NCI-H128 (cell line): ENCODE measurements around the gene ZNF644.

Source experiments
- DNase-seq: peaks from one replicate; lab custom pipeline; 2025; ENCODE audit not compliant: unreplicated experiment; lab: John Stamatoyannopoulos, UW

Gene ZNF644

GRCh38 chr1:90989302-90989701 is 32.5 kb downstream of the ZNF644 start:
- no peak for DNase-seq

DNA sequence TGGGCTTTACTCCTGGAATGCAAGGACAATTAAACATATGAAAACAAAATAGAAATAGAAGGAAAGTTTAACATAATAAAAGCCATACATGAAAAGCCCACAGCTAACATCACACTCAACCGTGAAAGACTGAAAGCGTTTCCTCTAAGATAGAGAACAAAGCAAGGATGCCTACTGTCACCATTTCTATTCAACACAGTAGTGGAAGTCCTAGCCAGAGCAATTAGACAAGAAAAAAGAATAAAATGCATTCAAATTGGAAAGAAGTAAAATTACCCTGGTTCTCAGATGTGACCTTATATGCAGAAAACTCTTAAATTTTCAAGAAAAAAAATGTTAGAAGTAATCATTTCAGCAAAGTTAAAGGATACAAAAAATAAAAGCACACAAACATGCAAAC is 34.0 kb downstream of the ZNF644 start:
- no peak for DNase-seq

DNA sequence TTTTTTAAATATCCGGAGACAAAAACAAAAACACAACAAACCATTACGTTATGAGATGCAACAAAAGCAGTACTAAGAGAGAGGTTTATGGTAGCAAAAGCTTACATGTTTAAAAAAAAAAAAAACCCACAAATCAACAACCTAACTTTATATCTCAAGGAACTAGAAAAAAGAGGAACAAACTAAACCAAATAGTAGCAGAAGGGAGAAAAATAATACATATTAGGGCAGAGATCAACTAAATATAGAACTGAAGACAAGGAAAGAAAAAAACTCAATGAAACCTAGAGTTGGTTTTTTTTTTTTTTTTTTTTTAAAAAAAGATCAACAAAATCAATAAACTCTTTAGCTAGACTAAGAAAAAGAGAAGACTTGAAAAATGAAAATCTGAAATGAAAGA is 34.9 kb downstream of the ZNF644 start:
- DNase-seq = no peak

DNA sequence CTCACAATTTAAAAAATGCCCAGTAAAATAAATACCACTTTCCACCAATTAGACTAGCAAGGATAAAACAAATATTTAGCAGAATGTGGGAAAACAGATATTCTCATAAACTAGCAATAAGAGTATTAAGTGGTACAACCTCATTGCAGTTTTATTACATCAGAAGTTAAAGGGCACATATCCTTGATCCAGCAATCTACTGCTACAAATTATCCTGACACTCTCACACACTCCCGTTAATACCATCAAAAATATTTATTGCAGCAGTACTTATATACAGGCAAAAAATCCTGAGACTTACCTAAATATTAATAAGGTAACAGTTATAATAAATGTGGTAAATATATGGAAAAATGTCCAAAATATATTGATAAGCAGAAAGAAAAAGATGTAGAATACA is 44.3 kb downstream of the ZNF644 start:
- DNase-seq = no peak

DNA sequence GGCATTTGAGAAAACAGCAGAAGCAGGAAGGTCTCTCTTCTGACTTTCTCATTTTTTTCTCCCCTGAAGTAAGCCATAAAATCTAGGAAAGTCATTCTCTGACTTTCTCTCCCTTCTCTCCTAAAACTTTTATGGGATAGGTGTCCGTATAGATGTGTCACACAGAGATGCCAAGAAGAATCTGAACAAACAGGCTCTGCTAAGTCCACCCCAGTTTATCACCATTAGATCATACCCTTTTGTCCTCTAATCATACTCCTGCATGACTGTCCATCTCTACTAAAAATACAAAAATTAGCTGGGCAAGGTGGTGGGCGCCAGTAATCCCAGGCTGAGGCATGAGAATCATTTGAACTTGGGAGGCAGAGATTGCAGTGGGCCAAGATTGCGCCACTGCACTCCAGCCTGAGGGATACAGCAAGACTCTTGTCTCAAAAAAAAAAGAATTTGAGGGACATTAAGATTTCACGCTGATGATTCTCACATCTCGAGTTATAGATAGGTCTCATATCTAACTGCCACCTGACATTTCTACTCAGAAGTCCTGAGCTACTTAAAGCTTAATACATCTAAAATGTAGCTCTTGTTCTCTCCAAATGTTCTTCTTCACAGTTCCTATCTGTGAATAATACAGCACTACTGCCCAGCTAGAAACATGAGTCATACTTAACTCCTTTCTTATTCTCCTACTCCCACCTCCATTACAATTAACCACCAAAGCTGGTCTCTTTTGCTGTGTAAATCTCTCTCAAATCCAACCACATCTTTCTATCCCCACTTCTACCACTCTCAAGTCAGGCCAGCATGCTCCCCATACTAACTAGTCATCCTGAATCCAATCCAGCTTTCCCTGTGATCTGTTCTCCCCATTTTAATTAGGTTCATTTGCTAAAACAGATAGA is 47.7 kb downstream of the ZNF644 start:
- DNase-seq = no peak

GRCh38 chr1:90970208-90970607 is 51.6 kb downstream of the ZNF644 start:
- no peak for DNase-seq

DNA sequence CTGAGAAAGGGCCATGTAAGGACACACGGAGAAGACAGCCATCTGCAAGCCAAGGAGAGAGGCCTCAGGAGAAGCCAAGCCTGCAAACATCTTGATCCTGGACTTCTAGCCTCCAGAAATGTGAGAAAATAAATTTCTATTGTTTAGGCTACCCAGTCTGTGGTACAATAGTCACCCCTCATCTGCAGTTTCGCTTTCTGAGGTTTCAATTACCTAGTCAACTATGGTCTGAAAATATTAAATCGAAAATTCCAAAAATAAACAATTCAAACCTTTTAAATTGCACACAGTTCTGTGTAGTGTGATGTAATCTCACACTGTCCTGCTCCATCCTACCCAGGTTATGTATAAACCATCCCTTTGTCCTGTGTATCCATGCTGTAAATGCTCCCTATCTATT is 52.6 kb downstream of the ZNF644 start:
- DNase-seq = no peak

GRCh38 chr1:90964444-90965035 is 57.3 kb downstream of the ZNF644 start:
- no peak for DNase-seq

DNA sequence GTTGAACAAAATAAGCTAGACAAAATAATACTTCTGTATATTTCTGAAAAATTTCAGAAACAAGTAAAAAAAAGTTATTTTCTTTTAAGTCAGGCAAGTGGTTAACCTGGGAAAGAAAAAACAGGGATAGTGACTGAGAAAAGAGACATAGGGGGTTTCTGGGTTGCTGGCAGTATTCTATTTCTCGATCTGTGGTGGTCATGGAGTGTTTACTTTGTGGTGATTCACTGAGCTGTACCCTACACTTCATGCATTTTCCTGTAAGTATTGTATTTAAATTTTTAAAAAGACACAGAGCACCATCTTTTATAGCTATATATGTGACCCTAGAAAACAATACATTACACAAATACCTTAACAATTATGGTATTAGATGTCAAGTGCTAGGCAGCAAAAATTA is 58.2 kb downstream of the ZNF644 start:
- no peak for DNase-seq

GRCh38 chr1:90963236-90963635 is 58.6 kb downstream of the ZNF644 start:
- no peak for DNase-seq

- no peak for DNase-seq
These were observed 62.3 kb downstream of the ZNF644 start for GRCh38 chr1:90959352-90960206.

- no peak for DNase-seq
These were observed 64.3 kb downstream of the ZNF644 start for GRCh38 chr1:90957497-90957896.

DNA sequence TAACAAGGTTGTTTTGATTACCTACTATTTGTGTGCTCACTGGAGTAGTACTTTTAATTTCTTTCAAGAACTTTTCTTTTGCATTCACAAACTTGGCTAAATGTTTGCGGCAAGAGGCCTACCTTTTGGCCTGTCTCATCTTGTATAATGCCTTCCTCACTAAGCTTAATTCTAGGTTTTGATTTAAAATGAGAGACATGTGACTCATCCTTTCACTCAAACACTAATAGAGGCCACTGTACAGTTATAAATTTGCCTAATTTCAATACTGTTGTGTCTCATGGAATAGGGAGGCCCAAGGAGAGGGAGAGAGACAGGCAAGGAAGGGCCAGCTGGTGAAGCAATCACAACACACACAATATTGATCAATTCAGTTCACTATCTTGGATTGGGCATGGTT is 66.1 kb downstream of the ZNF644 start:
- DNase-seq = no peak

DNA sequence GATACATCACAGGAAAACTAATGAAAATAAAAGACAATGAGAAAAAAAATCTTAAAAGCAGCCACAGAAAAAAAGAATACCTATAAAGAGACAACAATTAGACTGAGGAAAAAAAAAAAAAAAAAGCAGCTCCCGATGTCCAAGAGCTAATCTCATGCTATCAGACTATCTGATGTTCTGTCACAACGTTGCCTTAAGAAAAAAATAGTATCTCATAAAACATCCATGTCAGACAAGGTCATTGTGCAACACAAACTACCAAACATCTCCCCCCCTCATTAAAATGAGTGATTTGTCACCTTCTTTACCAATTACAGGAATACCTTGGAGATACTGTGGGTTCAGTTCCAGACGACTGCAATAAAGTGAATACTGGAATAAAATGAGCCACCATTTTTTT is 68.9 kb downstream of the ZNF644 start:
- DNase-seq = no peak

GRCh38 chr1:90951009-90951408 is 70.8 kb downstream of the ZNF644 start:
- DNase-seq = no peak

GRCh38 chr1:90948301-90948700 is 73.5 kb downstream of the ZNF644 start:
- no peak for DNase-seq

GRCh38 chr1:90946630-90947029 is 75.2 kb downstream of the ZNF644 start:
- DNase-seq = no peak

- DNase-seq = no peak
These were observed 76.5 kb downstream of the ZNF644 start for GRCh38 chr1:90945287-90945686.

- DNase-seq = no peak
These were observed 77.9 kb downstream of the ZNF644 start for GRCh38 chr1:90943966-90944365.

DNA sequence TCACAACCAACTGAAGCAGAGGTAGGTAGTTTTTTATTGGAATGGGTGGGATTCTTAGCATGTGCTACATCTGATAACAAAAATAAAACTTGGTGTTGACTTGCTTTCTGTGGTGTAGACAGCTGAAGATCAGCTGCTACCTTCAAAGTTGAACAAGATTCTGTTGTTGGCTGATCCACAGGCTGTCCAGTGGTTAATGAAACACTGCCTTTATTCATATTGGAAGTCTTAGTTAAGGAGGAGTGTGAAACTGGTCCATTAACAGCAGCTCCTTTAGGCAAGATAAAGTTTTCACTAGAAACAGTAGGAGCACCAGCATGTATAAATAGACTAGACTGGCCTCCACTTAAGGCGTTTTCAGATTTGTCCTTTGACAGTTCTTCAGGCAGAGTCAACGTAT is 81.1 kb downstream of the ZNF644 start:
- no peak for DNase-seq

- DNase-seq = no peak
These were observed 85.1 kb downstream of the ZNF644 start for GRCh38 chr1:90936731-90937130.

DNA sequence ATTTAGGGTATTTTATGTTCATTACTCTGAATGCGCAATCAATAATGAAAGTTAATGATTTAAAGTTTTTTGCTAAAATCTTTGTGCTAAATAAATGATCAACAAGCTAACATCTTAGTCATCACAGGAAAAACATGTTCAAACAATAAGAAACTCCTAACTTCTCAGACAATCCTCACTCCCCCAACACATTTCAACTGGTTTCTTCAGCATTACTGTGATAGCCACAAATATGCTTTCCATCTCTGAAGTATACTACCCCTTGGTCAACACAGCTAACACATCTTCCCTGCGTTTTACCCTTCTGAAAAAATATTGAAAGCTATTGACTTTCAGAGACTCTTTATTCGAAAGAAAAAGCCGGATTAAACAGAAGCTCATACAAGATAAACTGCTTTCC is 85.8 kb downstream of the ZNF644 start:
- DNase-seq = no peak
